Epithelial cell of proximal tubule (primary cell): ENCODE measurements around the gene GAB1. TPM values are rescaled to one million over a fixed set of nuclear protein-coding genes. Genes with fewer than 3 reads are reported as not detected.

Experiments used
- DNase-seq: peaks from one replicate; pipeline ENCODE4 v3.0.0-alpha.2; 2011; ENCODE audit warnings: low read depth
- H3K4me3 ChIP-seq: 2 replicates; pipeline ENCODE4 v1.5.1; 2011; ENCODE audit warnings: low read depth, mild to moderate bottlenecking, low read length
- total RNA-seq: library from RNA; depleted of rRNA; stranded (reverse); fragments of >200 nt; gene quantifications from 2 replicates; pipeline ENCODE4 v1.2.3, GENCODE V29; 2015
- TF ChIP-seq, protein P1 (sequence below): conservative IDR thresholded peaks from 2 replicates; pipeline ENCODE4 v1.5.1; 2012; ENCODE audit warnings: low read depth, mild to moderate bottlenecking, low read length

Gene GAB1
- total RNA-seq, 1 donor from 2014 or later = 12.2 TPM

DNA sequence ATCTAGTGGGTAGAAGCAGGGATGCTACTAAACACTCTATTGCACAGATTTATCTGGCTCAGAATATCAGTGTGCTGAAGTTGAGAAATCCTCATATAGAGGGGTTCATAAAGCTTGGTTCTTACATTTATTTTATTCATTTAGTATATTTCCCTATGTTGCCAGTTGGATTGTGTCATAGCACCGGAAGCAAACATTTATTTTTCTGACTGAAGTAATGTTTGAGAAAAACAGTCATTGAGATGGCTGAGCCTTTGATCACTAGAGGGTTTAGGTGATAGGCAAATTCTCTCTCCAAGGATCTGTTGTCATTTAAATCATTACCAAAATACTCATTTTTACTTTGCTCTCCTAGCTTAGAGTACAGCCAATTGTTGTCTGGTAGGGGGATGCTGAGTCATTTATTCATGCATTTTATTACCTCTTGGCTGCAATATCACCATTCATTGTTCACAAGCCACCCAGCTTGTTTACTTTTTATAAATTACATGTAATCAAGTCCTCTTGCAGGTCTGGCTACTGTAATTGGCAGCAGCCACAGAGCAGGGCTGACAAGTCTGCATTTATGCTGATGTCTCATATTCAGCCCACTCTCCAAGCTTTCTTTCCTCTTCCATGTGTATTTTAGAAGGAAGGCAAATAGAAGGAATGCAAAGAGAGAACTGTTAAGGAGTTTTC lies 15.2 kb downstream of the GAB1 start:
- no peak overlapping the region for H3K4me3 ChIP-seq
- TF ChIP-seq, protein P1, sequence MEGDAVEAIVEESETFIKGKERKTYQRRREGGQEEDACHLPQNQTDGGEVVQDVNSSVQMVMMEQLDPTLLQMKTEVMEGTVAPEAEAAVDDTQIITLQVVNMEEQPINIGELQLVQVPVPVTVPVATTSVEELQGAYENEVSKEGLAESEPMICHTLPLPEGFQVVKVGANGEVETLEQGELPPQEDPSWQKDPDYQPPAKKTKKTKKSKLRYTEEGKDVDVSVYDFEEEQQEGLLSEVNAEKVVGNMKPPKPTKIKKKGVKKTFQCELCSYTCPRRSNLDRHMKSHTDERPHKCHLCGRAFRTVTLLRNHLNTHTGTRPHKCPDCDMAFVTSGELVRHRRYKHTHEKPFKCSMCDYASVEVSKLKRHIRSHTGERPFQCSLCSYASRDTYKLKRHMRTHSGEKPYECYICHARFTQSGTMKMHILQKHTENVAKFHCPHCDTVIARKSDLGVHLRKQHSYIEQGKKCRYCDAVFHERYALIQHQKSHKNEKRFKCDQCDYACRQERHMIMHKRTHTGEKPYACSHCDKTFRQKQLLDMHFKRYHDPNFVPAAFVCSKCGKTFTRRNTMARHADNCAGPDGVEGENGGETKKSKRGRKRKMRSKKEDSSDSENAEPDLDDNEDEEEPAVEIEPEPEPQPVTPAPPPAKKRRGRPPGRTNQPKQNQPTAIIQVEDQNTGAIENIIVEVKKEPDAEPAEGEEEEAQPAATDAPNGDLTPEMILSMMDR = no peak
- DNase-seq = no peak

DNA sequence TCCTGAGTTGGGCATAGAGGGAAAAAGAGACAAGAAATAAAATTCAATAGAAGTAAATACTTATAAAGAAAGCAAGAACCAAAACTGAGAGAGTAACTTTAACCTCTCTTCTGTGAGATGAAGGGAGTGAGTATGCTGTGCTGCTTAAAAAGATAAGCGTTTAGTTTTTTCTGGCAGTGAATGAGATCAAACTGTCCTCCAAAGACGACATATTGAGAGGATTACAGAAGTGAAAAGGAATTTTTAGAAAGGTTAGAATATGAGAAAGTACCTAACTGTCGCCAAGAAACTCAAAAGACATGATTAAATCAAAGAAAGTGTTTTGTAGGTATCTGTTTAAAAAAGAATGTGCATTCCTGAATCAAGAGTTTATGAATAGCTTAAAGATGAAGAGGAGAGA lies 16.0 kb downstream of the GAB1 start:
- no peak overlapping the region for H3K4me3 ChIP-seq
- TF ChIP-seq, protein P1 = no peak
- no peak for DNase-seq

DNA sequence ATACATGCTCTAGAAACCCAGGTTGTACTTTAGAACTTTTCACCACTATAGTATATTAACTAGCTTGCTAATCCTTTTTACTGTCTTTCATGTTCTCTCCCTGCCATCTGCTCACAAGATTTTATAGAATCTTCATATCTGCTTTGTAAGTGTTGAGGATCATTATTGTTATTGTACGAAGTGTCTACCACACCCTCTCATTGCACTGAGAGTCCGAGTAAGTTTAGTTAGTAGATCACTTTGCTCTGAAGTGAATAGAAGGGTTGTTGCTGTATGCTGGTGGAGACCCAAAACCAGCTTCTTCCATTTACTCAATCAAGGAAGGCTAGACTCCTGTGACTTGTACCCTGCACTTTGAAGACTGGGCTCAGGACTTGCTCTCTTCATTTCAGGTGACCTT lies 17.1 kb downstream of the GAB1 start:
- TF ChIP-seq, protein P1 = no peak
- no peak overlapping the region for H3K4me3 ChIP-seq
- DNase-seq = no peak

DNA sequence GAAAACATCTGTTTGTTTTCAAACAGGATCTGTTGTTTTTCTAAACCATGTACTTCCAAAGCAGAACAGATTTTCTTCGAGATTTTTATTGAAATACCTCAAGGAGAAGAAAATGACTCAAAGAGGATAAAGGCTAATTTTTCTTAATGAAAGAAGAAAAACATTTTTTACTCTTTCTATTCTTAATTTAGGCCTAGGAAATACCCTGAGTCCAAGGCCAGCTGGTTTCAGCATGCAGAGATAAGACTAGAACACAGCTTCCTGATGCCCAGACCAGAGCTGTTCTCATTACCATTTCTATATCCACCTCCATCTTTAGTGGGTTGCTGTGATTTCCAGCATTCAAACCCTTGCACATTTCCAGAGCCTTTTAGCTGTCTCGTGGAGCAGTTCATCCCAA lies 18.3 kb downstream of the GAB1 start:
- no peak overlapping the region for H3K4me3 ChIP-seq
- DNase-seq = no peak
- TF ChIP-seq, protein P1 = no peak

DNA sequence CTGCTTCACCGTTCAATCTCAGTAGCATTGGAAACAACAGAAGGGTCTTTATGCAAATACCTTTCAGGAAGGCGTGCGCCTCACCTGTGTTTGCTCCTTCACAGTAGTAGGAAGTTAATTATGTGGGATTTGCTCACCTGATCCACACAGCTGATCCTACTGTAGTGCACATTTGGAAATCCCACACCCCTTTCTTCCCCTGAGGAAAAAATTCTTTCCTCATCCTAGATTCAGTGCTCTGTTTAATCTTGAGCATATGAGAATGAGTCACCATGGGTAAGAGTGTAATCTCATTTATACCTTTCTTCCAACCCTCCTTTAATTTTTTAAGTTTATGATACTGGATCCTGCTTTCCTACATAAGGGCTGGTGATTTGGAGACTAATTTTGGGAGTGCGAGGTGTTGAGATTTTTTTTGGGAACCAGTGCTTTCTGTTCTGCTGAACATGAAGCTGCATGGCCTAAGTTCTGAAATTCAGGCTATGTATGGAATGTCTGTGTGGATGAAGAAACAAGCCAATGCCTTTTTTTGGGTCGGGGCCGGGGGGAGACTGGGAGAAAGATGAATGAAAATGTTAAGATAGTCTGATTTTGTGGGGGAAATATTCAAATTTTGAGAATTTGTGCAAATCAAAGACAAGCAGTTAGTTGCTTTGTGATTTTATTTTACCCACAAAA lies 19.0 kb downstream of the GAB1 start:
- TF ChIP-seq, protein P1 = no peak
- DNase-seq = no peak
- H3K4me3 ChIP-seq = no peak overlapping the region

DNA sequence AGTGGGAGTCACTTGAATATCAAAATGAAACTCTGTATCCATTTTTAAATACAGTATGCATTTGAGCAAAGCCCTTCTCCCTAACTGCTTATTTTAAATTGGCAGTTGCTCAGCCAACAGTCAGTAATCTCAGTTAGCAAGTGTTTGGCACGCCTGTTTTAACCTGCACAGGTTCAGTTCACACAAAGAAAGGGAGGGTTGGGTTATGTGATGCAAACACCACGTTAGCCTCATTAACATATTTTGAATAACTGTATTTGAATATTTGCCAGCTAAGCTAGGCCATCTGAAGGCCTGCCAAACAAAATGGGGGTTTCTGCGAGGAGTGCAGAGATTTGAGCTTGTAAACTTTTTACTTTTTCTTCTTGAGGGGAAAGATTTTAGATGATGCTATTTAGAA lies 19.8 kb downstream of the GAB1 start:
- TF ChIP-seq, protein P1 = no peak
- no peak for DNase-seq
- H3K4me3 ChIP-seq = no peak overlapping the region

DNA sequence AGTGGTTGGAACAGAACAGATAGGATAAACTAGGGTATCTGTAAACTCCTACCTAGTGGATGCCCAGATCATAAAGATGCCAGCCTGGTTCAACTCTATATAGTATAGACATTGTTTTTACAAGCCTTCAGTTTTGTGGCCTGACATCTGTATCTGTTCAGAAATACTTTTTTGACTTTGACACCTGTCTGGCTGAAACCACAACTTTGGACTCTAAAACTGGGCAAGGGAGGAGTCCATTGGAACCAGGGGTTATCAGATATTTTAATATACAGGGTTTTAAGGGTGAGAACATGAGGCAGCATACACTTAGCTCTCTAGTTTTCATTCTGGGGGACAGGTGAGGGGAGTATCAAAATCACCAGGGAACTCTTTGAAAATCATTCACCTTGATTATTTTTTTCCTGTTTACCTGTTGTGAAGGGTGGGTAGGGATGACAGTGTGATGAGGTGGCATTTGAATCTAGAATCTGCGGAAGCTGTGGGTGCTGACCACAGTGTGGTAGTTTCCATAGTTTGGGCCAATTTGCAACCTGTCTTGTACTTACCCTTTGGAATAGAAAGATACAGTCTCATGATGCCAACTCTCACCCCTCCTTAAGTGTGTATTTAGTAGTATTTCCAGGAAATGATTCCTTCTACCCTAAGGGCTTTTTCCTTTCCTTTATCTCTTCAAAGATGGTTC lies 20.6 kb downstream of the GAB1 start:
- no peak for DNase-seq
- TF ChIP-seq, protein P1 = no peak
- H3K4me3 ChIP-seq = no peak overlapping the region
